Activated CD8-positive, alpha-beta memory T cell treated with anti-CD3 and anti-CD28 coated beads, Interleukin-2, amount 50 U/mL, for 24 hours (primary cell): Measurements from ENCODE around the gene LRRC37A3.
"Not testable (repeated sequence)": the region's sequence is repeated elsewhere in the genome, so short reads cannot be mapped to it uniquely, and the experiment has no call there.

Source experiments
- DNase-seq: peaks from one replicate; pipeline ENCODE4 v3.0.0-alpha.2; 2020; ENCODE audit errors: extremely low read depth

LRRC37A3 gene

DNA sequence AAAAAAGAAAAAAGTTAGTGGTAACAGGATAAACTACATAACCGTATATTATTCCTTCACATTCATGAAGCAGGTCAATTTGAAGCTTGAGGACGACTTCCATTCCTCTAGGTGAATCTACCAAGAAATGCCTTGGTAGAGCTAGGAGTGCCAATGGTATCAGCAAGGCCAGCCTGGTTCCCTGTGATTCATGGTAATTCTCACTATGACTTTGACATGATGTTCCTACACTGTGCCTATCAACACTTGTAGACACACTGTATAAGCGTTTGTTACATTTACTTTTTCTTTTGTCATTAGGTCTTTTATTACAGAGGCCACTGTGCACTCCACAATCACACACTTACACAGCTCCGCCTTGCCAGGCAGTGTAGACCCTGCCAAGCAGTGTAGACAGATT is 7.2 kb upstream of the LRRC37A3 start:
- DNase-seq = not testable (repeated sequence)

DNA sequence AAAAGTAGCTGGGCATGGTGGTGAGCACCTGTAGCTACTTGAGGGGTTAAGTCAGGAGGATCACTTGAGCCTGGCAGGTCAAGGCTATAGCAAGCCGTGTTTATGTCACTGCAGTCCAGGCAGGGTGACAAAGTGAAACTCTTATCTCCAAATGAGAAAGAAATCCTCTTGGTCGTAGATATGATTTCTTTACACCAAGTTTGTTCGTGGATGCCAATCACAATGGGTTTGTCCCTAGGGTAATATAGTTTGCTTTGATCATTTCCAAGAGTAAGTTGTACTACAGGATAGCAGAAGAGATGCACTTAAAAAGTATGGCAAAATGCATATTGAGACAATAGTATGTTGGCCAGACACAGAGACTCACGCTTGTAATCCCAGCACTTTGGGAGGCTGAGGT is 6.0 kb upstream of the LRRC37A3 start:
- not testable (repeated sequence) for DNase-seq

DNA sequence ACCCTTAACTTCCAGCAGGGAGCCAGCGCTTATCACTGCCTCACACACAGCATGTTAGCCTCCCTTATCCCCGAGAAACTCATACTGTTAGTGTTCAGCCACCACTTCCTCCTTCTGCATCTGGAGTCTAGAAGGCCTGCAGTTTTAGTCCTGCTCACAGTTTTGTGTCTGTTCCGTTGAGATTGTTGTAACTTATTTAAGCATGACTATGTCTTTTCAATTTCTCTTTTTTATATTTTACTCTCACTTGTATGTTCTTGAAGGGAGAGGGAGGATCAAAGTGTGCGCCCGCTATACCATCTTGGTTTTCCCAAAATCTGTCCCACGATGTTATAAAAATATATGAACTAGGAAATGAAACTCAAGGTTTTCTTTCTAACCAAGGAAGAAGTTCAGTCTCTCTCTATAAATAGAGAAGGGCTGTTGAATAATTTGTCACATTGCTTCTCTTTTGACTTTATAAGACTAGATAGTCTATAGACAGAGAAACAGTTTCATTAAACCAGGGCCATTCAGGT is 3.8 kb upstream of the LRRC37A3 start:
- not testable (repeated sequence) for DNase-seq

DNA sequence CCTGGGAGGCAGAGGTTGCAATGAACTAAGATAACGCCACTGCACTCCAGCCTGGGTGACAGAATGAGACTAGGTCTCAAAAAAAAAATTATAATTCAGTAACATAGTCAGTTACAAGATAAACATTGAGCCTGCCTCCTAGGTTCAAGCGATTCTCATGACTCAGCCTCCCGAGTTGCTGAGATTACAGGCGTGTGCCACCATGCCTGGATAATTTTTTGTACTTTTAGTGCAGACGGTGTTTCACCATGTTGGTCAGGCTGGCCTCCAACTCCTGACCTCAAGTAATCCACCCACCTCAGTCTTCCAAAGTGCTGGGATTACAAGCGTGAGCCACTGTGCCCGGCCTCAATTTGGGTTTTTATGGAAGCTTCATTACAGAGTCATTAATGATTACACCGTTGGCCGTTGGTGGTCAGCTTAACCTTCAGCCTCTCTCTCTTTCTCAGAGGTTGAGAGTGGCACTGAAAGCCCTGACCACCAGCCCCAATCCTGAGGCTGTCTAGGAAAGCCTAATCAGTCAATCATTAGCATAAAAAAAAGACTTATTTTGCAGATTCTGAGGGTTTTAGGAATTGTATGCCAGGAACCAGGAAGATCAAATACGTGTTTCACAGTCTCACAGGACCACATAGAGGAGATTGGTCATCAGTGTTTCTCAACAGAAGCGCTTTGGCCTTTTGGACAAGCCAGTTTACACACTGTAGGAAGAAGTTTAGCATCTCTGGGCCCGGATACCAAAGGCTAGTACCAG is 1.3 kb upstream of the LRRC37A3 start:
- no peak for DNase-seq

DNA sequence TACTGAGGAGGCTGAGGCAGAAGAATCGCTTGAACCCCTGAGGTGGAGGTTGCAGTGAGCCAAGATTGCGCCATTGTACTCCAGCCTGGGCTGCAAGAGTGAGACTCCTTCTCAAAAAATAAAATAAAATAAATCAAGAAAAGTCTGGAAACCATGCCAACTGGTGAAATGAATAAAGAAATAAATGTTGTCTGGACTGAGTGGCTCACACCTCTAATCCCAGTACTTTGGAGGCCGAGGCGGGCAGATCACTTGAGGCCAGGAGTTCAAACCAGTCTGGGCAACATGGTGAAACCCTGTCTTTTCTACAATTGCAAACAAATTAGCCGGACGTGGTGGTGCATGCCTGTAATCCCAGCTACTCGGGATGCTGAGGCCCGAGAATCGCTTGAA is 744 bp upstream of the LRRC37A3 start:
- no peak for DNase-seq

DNA sequence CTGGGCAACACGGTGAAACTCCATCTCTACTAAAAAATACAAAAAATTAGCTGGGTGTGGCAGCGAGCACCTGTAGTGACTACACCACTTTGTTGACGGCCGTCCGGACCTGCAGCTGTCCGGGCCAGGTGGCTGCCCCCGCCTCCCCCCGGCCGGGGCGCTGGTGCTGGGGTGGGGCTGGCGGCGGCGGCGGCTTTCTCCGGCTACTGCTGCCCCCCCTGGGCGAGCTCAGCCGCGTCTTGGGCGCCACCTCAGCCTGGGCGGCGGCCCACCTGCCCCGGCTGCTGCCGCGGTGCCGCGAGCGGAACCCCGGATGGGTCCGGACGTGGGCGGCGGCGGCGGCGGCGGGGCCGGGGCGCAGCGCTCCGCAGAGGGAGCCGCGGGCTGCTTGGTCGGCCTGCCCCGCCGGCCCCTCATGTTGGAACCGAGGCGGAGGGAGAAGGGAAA is 413 bp downstream of the LRRC37A3 start:
- not testable (repeated sequence) for DNase-seq

DNA sequence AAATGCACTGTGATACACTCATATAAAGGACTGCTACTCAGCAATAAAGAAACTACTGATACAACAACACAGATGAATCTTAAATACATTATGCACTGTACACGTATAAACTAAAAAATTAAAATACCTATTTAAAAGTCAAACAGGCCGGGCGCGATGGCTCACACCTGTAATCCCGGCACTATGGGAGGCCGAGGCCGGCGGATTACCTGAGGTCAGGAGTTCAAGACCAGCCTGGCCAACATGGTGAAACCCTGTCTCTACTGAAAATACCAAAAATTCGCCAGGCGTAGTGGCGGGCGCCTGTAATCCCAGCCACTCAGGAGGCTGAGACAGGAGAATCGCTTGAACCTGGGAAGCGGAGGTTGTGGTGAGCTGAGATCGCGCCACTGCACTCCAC is 1.7 kb downstream of the LRRC37A3 start:
- not testable (repeated sequence) for DNase-seq

DNA sequence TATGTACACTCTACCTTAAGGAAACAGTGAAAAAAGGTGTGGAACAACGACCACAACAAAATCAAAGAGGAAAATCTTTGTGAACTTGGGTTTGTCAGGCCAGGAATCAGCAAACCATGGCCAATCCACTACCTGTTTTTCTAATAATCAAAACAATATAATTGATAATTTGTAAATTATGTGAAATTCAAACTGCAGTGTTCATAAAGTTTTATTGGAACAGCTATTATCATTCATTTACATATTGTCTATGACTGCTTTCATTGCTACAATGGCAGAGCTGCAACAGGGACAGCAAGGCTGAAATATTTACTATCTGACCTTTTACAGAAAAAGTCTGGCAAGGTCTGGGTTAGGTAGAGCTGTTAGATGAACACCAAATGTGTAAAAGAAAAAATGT is 4.0 kb downstream of the LRRC37A3 start:
- DNase-seq = not testable (repeated sequence)

DNA sequence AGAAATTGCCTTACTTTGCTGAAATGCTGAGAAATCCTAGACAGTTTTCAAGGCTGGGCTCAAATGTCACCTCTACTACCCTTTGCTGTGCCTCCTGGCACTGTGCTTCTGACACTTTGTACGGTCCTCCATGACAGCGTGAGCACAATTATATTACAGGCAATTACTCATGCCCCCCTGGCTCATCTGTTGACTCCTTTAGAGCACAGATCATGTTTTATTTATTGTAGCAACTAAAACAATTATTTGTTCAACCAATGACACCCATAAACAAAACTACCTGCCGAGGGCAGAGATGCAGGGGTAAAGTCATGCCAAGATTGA is 9.1 kb downstream of the LRRC37A3 start:
- DNase-seq = not testable (repeated sequence)

DNA sequence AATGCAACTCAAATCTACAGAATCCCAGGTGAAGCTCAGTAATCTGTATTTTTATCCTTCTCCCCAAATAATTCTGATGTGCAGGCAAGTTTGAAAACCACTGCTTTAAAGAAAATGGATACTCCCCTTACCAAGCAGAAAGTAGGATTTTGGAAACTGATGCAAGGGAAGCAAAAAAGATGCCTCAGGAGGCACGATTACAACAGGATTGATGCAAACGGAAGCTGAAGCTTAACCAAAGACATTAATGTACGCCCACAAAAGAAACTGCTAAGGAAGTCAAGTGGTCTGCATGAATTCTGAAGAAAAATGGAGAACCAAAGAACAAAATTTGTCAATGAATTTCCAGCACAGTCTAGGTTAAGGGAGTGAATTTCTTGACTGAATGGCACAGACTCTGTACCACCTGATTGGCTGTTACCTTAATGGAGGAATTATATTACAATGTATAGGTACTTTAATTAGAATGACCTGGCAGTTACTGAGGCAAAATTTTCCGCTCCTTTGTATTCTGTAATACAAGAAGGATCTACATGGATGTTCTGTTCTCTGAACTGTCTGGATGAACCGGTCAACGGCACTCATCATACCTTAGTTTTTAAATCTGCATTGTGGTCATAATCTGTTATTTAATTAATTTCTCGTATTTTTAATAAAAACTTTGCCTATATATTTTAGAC is 9.6 kb downstream of the LRRC37A3 start:
- not testable (repeated sequence) for DNase-seq

DNA sequence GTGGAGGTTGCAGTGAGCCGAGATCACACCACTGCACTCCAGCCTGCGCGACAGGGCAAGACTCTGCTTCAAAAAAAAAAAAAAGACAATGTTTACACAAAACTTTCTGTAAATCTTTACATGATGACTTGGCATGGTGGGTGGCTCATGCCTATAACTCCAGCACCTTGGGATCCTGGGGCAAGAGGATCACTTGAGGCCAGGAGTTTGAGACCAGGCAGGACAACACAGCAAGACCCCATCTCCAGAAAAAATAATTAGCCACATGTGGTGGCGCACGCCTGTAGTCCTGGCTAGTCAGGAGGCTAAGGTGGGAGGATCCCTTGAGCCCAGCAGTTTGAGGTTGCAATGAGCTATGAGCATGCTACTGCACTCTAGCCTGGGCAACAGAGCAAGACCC is 15.2 kb downstream of the LRRC37A3 start:
- DNase-seq = not testable (repeated sequence)

DNA sequence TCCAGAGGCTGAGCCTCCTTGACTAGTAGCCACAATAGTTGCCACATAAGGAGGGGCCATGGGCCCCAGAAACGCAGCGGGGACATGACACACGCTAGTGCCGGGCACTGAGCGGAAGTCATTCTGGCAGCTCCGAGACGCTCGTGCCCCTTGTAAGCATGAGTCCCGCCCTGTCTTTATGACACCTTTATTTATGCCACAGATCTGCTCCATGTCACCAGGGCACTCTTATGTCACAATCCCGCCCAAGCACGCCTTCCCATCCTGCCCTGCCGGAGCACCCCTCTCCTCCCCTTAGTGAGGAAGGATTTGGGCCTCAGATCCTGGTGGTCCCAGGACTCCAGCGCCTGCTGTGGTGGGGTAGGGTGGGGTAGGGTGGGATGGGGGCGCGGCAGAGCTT is 22.1 kb downstream of the LRRC37A3 start:
- not testable (repeated sequence) for DNase-seq

DNA sequence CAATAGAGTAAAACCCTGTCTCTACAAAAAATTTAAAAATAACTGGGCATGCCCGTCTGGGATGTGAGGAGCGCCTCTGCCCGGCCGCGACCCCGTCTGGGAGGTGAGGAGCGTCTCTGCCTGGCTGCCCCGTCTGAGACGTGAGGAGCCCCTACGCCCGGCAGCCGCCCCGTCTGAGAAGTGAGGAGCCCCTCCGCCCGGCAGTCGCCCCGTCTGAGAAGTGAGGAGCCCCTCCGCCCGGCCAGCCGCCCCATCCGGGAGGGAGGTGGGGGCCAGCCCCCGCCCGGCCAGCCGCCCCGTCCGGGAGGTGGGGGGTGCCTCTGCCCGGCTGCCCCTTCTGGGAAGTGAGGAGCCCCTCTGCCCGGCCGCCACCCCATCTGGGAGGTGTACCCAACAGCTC is 45.1 kb downstream of the LRRC37A3 start:
- not testable (repeated sequence) for DNase-seq

DNA sequence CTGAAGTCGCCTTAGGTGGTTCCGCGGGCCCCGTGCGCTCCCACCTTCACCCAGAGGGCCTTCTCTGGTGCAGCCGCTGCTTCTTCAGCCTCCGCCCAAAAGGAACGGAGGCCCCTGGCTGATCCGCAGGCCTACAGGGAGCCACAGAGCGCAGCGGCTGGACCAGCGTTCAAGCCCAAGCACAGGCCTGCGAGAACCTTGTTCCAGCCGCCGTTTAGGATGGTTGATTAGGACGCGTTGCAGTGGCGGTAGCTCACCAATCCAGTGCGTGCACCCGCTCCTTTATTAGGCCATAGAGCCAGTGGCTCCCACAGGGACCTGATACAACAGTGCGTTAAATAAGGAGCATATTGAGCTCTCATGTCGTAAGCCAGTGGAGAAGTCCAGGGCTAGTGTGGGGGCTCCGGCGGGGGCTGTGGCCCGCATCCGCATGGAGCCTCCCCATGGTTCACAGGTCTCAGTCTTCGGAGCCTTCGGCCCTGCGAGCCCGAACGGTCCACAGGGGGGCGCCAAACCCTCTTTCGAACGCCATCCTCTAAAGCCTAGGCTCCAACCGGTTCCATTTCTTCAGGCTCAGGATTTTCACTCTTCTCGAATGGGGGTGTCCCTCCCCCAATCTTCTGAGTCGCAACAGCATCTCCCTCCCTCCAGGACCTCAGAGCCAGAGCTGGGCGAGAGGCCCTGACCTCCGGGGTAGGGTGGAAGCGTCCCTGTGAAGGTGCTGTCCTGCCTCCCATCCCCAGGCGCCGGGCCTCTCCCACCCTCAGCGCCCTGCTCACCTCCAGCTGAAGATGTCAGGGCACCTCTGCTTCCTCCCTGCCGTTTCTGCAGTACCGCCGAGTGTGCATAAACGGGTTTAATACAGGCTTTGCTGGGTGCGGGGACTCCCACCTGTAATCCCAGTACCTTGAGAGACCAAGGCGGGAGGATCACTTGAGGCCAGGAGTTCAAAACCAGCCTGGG is 71.5 kb downstream of the LRRC37A3 start:
- peak; percentile 42 for DNase-seq

DNA sequence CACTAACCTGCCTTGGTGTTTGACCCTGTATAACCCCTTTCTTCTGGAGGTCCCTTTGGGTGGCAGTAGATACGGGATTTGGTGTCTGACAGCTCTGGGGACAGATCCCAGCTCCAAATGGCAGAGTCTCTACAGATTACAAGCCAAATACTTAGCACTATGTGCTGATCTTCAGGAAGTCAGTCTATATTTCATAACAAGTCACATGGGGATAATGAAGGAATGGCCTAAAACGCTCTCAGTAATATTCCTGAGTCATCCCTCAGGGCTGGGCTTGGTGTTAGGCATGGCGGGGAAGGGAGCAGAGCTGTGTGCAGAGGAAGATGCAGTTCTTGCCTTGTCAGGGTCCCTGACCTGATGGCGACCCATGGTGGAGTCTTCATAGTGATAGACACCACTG is 72.4 kb downstream of the LRRC37A3 start:
- DNase-seq = not testable (repeated sequence)

DNA sequence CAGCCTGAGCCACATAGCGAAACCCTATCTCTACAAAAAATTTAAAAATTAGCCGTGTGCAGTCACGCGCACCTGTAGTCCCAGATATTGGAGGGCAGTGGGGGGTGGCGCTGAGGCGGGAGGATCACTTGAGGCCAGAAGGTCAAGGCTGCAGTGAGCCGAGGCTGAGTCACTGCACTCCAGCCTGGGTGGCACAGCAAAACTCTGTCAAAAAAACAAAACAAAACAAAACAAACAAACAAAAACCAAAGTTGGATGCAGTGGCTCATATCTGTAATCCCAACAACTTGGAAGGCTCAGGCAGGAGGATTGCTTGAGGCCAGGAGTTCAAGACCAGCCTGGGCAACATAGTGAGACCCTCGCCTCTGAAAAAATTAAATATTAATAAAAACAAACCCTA is 75.4 kb downstream of the LRRC37A3 start:
- not testable (repeated sequence) for DNase-seq

DNA sequence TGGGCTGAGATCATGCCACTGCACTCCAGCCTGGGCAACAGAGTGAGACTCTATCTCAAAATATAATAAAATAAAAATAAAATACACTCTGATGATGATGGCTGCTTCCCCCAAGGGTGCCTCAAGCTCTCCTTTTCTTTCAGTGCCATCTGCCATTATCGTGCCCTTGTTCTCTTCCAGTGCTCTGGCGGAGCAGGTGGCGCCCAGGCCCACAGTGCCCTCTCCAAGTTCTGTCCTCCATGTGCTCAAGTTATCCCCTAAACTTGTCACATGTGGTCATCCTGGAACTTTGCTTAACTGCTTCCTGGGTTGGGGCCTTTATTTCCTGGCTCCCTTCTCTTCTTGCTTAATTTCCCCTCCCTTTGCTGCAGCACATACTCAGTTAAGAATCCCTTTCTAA is 76.4 kb downstream of the LRRC37A3 start:
- DNase-seq = not testable (repeated sequence)

DNA sequence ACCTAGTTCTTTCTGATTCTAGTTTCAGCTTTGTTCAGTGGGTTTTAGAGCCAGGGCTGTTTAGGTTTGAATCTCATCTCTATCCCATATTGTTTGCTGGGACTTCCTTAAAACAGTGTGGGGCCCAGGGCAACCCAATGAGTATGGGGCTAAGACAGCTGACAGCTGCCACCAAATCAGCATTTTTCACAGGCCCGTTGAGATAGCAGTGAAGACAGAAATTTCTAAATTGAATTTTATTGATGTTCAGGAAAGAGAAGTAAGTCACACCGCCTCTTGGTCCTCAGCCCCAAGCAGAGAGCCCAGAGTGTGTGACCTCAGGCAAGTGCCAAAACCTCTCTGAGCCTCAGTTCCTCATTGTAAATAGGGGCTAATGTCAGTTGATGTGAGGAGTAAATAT is 78.3 kb downstream of the LRRC37A3 start:
- not testable (repeated sequence) for DNase-seq

DNA sequence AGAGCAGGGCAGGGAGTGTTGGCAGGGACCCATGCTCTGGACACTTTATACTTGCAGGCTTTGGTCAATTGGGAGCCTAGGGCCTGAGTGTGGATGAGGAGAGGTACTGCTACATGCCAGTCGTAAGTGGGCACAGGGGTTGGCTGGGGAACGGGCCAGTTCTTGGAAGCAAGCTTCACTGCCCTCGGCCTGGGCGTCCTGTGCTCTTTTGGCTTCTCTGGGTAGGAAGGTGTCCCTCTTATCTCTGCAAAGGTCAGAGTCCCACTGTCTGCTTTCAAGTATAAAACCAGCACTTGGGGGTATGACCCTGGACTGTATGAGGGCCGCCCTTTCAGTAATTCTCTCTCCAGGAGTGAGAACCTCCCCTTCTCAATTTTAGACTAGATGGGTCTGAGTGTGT is 80.8 kb downstream of the LRRC37A3 start:
- DNase-seq = not testable (repeated sequence)

DNA sequence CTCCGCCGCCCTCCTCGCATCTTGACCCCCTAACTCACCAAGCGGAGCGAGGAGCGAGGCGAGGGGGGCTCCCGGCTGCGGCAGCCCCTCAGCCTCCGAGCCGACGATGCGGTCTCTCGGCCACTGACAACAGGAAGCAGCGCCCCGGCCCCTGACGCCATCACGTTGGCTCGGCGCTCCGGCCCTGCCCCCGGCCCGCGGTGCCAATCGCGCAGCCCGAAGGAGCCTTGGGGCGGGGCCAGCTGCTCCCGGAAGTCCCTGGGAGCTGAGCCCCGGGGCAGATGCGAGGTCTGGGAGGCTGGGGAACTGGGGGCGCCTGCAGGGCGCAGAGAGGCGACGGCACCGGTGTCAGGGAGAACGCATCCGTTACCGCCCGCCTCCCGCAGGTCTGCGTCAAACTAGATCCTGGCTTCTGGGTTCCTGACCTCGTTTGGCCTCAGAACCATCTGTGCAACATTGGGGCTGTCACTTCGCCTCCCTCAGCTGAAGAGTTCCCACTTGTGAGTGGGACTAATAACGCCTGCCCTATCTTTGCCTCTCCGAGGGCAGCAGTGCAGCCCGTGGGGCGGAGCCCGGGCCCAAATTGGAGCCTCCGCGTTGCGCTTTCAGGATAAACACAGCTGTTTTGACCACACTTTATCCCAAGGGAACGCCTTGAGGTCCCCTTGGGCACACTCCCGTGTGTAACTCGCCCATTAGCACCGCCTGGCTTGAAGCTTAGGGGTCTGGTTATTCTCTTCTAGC is 82.1 kb downstream of the LRRC37A3 start:
- DNase-seq = peak; percentile 60

DNA sequence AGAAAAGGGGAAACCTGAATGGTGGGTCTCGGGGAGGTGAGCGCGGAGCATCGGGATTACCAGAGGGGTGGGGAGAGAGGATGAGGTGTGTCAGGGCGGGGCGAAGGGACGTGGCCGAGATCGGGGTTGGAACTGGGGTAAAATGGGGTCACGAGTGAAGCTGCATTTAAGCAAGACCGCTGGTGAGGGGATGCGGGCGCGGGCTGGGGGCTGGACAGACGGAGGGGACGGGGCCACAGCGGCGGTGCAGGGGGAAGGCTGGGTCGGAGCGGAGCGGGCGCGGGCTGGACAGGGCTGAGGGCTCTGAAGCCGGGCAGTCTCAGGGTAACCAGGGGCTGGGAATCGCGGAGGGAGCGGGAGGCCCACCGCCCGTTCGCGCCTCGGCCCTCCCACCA is 82.7 kb downstream of the LRRC37A3 start:
- DNase-seq = not testable (repeated sequence)
